Measurements from ENCODE around the gene FMNL3.

The FMNL3 gene

GRCh38 chr12:49643961-49644619 lies 63.1 kb downstream of the FMNL3 start:
- DNase-seq (ENCODE audit: low read depth): no peak
- no peak for TF ChIP-seq CTCF (conservative IDR thresholded peaks at IDR 0.05; ENCODE audit: low read depth, low read length)
- no peak overlapping the region for H3K4me3 ChIP-seq (ENCODE audit: low read length)

GRCh38 chr12:49643135-49643534 lies 64.1 kb downstream of the FMNL3 start:
- TF ChIP-seq CTCF (conservative IDR thresholded peaks at IDR 0.05; ENCODE audit: low read depth, low read length): no peak
- H3K4me3 ChIP-seq (ENCODE audit: low read length): no peak overlapping the region
- DNase-seq (ENCODE audit: low read depth): no peak

GRCh38 chr12:49642370-49642802 lies 64.8 kb downstream of the FMNL3 start:
- H3K4me3 ChIP-seq (ENCODE audit: low read length): no peak overlapping the region
- no peak for DNase-seq (ENCODE audit: low read depth)
- no peak for TF ChIP-seq CTCF (conservative IDR thresholded peaks at IDR 0.05; ENCODE audit: low read depth, low read length)

- TF ChIP-seq CTCF (conservative IDR thresholded peaks at IDR 0.05; ENCODE audit: low read depth, low read length): no peak
- no peak overlapping the region for H3K4me3 ChIP-seq (ENCODE audit: low read length)
- DNase-seq (ENCODE audit: low read depth): no peak
These were observed 65.3 kb downstream of the FMNL3 start for GRCh38 chr12:49641748-49642369.

- no peak overlapping the region for H3K4me3 ChIP-seq (ENCODE audit: low read length)
- TF ChIP-seq CTCF (conservative IDR thresholded peaks at IDR 0.05; ENCODE audit: low read depth, low read length): peak; percentile 85
- no peak for DNase-seq (ENCODE audit: low read depth)
These were observed 70.0 kb downstream of the FMNL3 start for GRCh38 chr12:49636979-49637755.

- no peak overlapping the region for H3K4me3 ChIP-seq (ENCODE audit: low read length)
- no peak for DNase-seq (ENCODE audit: low read depth)
- TF ChIP-seq CTCF (conservative IDR thresholded peaks at IDR 0.05; ENCODE audit: low read depth, low read length): no peak
These were observed 70.6 kb downstream of the FMNL3 start for GRCh38 chr12:49636574-49636973.
